ENCODE results near the gene CCDC85B. TPM values are rescaled to one million over a fixed set of nuclear protein-coding genes. Genes with fewer than 3 reads are reported as not detected.
"Not testable (repeated sequence)": the region's sequence is repeated elsewhere in the genome, so short reads cannot be mapped to it uniquely, and the experiment has no call there.

Gene CCDC85B
- total RNA-seq, 2 experiments from 2014 or later: 68.8 to 72.4 TPM

DNA sequence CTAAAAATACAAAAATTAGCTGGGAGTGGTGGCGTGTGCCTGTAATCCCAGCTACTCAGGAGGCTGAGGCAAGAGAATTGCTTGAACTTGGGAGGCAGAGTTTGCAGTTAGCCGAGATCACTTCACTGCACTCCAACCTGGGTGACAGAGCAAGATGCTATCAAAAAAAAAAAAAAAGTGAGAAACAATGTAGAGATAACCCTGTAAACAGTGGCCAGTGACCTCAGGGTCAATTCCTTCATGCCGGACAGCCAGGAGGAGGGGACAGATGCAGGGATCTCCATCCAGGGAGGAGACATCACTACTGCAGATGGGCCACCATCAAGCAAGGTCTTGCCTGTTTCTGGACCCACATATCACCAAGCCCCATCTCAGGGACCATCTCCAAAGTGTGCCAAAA is 42.7 kb upstream of the CCDC85B start:
- Mint-ChIP-seq H3K27ac (no peak overlapping the region), H3K27me3 (no peaks in the 10 kb centered on the region), H3K36me3 (ENCODE audit: low read depth) (peaks cover 17% of the 10 kb centered on the region), H3K4me1 (ENCODE audit: low read depth) (no peaks in the 10 kb centered on the region), H3K9me3 (peaks cover 3% of the 10 kb centered on the region), H3K4me3 (no peak overlapping the region)
- ATAC-seq: no peak
- no peak for DNase-seq
- ChIA-PET CTCF (interaction anchor here (1.0 to 1.8 kb wide), 3 partner anchors 11 to 68 kb away, joined by 3 to 8 read pairs (median 4); partner anchors contain the start of gene CCDC85B), POLR2A (interaction anchor here (2.0 to 29.8 kb wide), 2 partner anchors 9 to 42 kb away, joined by 6 to 560 read pairs; partner anchors contain the start of genes CCDC85B, CTSW, FIBP and FOSL1)
- TF ChIP-seq, protein P1, sequence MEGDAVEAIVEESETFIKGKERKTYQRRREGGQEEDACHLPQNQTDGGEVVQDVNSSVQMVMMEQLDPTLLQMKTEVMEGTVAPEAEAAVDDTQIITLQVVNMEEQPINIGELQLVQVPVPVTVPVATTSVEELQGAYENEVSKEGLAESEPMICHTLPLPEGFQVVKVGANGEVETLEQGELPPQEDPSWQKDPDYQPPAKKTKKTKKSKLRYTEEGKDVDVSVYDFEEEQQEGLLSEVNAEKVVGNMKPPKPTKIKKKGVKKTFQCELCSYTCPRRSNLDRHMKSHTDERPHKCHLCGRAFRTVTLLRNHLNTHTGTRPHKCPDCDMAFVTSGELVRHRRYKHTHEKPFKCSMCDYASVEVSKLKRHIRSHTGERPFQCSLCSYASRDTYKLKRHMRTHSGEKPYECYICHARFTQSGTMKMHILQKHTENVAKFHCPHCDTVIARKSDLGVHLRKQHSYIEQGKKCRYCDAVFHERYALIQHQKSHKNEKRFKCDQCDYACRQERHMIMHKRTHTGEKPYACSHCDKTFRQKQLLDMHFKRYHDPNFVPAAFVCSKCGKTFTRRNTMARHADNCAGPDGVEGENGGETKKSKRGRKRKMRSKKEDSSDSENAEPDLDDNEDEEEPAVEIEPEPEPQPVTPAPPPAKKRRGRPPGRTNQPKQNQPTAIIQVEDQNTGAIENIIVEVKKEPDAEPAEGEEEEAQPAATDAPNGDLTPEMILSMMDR (IDR thresholded peaks at IDR 0.05): no peak
- intact Hi-C loops (cut with micrococcal nuclease): no loop called here

DNA sequence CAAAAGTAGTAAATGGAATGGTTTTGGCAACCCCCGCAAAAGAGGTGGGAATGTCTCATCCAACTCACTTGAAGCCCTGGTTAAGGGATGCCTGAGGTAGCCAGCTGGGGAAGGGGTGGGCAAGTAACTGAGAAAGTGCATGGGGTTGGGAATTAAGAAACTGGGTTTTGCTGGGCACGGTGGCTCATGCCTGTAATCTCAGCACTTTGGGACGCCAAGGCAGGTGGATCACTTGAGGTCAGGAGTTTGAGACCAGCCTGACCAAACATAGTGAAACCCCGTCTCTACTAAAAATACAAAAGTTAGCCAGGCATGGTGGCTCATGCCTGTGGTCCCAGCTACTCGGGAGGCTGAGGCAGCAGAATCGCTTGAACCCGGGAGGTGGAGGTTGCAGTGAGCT is 41.8 kb upstream of the CCDC85B start:
- H3K27me3 Mint-ChIP-seq; H3K4me1 Mint-ChIP-seq (ENCODE audit: low read depth); ATAC-seq; H3K27ac Mint-ChIP-seq; DNase-seq; intact Hi-C loops (cut with micrococcal nuclease); H3K9me3 Mint-ChIP-seq; H3K4me3 Mint-ChIP-seq: not testable (repeated sequence)
- POLR2A ChIA-PET: interaction anchor here (1.2 to 29.8 kb wide), 5 partner anchors 11 to 41 kb away, joined by 3 to 560 read pairs (median 13); partner anchors contain the start of genes CCDC85B, CTSW, FIBP and FOSL1
- CTCF ChIA-PET: interaction anchor here (1.8 to 5.1 kb wide), 5 partner anchors 11 to 69 kb away, joined by 6 to 47 read pairs (median 8); partner anchors contain the start of genes CCDC85B, FIBP and SNX32
- peaks cover 27% of the 10 kb centered on the region for H3K36me3 Mint-ChIP-seq (ENCODE audit: low read depth)

DNA sequence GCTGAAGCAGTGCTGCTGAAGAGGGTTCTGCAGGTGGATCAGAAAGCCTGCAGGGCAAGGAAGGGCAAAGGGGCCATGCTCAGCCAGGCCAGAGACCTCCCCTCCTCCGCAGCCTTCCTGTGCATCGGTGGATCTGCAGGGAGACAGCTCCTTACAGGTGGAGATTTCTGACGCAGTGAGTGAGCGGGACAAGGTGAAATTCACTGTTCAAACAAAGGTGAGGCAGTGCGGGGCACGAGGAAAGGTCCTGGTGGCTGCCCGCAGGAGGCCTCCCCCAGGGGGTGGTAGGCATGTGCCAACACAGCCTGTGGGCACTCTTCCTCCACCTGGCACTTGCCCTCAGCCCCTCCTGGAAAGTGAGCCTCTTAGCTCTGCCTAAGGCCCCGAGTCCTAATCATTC is 41.1 kb upstream of the CCDC85B start:
- POLR2A ChIA-PET: interaction anchor here (1.2 to 29.8 kb wide), 5 partner anchors 10 to 40 kb away, joined by 3 to 560 read pairs (median 13); partner anchors contain the start of genes CCDC85B, CTSW, FIBP and FOSL1

DNA sequence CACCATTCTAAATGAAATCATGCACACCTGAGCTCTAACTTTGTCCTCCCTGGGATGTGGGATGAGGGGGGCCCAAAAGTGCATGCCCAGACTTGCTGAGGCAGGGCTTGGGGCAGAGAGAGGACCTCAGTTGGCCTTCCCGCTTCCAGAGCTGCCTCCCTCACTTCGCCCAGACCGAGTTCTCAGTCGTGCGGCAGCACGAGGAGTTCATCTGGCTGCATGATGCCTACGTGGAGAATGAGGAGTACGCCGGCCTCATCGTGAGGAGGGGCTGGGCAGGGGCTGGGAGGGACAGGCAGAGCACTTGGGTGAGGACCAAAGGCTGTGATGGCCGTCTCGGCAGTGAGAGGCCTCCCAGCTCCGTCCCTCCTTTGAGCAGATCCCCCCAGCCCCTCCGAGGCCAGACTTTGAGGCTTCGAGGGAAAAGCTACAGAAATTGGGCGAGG is 40.7 kb upstream of the CCDC85B start:
- DNase-seq: no peak
- Mint-ChIP-seq H3K4me1 (ENCODE audit: low read depth) (peaks cover 13% of the 10 kb centered on the region), H3K9me3 (peaks cover 3% of the 10 kb centered on the region), H3K27me3 (no peaks in the 10 kb centered on the region), H3K4me3 (no peak overlapping the region), H3K27ac (no peak overlapping the region), H3K36me3 (ENCODE audit: low read depth) (peaks cover 38% of the 10 kb centered on the region)
- intact Hi-C loops (cut with micrococcal nuclease): no loop called here
- TF ChIP-seq, protein P1 (IDR thresholded peaks at IDR 0.05): no peak
- CTCF ChIA-PET: interaction anchor here (0.6 to 5.1 kb wide), 6 partner anchors 12 to 73 kb away, joined by 3 to 47 read pairs (median 8); partner anchors contain the start of genes CCDC85B, FIBP and SNX32
- POLR2A ChIA-PET: interaction anchor here (0.6 to 29.8 kb wide), 8 partner anchors 10 to 158 kb away, joined by 3 to 560 read pairs (median 4); partner anchors contain the start of genes CCDC85B, CTSW, FIBP and FOSL1
- no peak for ATAC-seq

More for the DNA sequence above, 41.1 kb upstream of the CCDC85B start:
- no peaks in the 10 kb centered on the region for H3K27me3 Mint-ChIP-seq
- peaks cover 33% of the 10 kb centered on the region for H3K36me3 Mint-ChIP-seq (ENCODE audit: low read depth)
- no peak overlapping the region for H3K27ac Mint-ChIP-seq
- CTCF ChIA-PET: interaction anchor here (1.8 to 5.1 kb wide), 5 partner anchors 11 to 70 kb away, joined by 6 to 47 read pairs (median 8); partner anchors contain the start of genes CCDC85B, FIBP and SNX32
- ATAC-seq (no peak), DNase-seq (no peak)
- no peak overlapping the region for H3K4me3 Mint-ChIP-seq
- peaks cover 9% of the 10 kb centered on the region for H3K4me1 Mint-ChIP-seq (ENCODE audit: low read depth)
- peaks cover 3% of the 10 kb centered on the region for H3K9me3 Mint-ChIP-seq
- TF ChIP-seq, protein P1 (IDR thresholded peaks at IDR 0.05): no peak
- intact Hi-C loops (cut with micrococcal nuclease): no loop called here

- Mint-ChIP-seq H3K36me3 (ENCODE audit: low read depth) (peaks cover 44% of the 10 kb centered on the region), H3K27ac (no peak overlapping the region), H3K4me3 (no peak overlapping the region), H3K27me3 (no peaks in the 10 kb centered on the region), H3K9me3 (peaks cover 3% of the 10 kb centered on the region), H3K4me1 (ENCODE audit: low read depth) (peaks cover 18% of the 10 kb centered on the region)
- ATAC-seq (no peak), DNase-seq (no peak)
- intact Hi-C loops (cut with micrococcal nuclease): no loop called here
- TF ChIP-seq, protein P1 (IDR thresholded peaks at IDR 0.05): no peak
- ChIA-PET POLR2A (interaction anchor here (0.6 to 29.8 kb wide), 12 partner anchors 9 to 159 kb away, joined by 3 to 560 read pairs (median 5); partner anchors contain the start of genes AP5B1, CCDC85B, CTSW and EFEMP2), CTCF (interaction anchor here (0.6 to 5.1 kb wide), 11 partner anchors 7 to 81 kb away, joined by 3 to 47 read pairs (median 4); partner anchors contain the start of genes CCDC85B, FIBP and SNX32)
Measured at GRCh38 chr11:65850217-65851082, 40.0 kb upstream of the CCDC85B start.

Measured in activated CD8-positive, alpha-beta T cell treated with anti-CD3 and anti-CD28 coated beads for 36 hours (primary cell).